H1 (cell line): ENCODE data around the gene AGER.

Source experiments
- EZH2 ChIP-seq: fragments of 200-600 bp; sonication (generic); IDR thresholded peaks from 2 replicates; pipeline ENCODE4 v1.7.1; 2012; ENCODE audit warnings: low read depth, mild to moderate bottlenecking, moderate library complexity, low read length, inconsistent platforms; ENCODE audit not compliant: severe bottlenecking
- MAFK ChIP-seq: IDR thresholded peaks from 2 replicates; pipeline ENCODE4 v1.6.1; 2012; ENCODE audit warnings: low read depth, mild to moderate bottlenecking, improper control_type of control experiment, low read length
- PHF8 ChIP-seq: fragments of 200-600 bp; sonication (generic); conservative IDR thresholded peaks from 2 replicates; pipeline ENCODE4 v1.7.1; 2012; ENCODE audit warnings: low read depth, mild to moderate bottlenecking, inconsistent platforms, low read length, moderate library complexity
- RAD21 ChIP-seq, 2 experiments: IDR thresholded peaks in 1 of 2; conservative IDR thresholded peaks in 1 of 2; 2 replicates each; pipeline ENCODE4 v1.6.1; 2011; ENCODE audit warnings: low read depth in 2 of 2, low read length in 2 of 2, improper control_type of control experiment in 1 of 2, inconsistent platforms in 1 of 2, mild to moderate bottlenecking in 1 of 2, moderate library complexity in 1 of 2
- TAF1 ChIP-seq: IDR thresholded peaks from 2 replicates; pipeline ENCODE4 v1.6.1; 2011; ENCODE audit warnings: mild to moderate bottlenecking, low read depth, low read length
- ZNF274 ChIP-seq: IDR thresholded peaks from 2 replicates; pipeline ENCODE4 v1.7.0; 2012; ENCODE audit warnings: low read length, borderline replicate concordance; ENCODE audit errors: extremely low read depth
- TF ChIP-seq, protein P1 (sequence below), 3 experiments: IDR thresholded peaks; 1 replicate in 2 of 3; 2 replicates in 1 of 3; pipeline versions ENCODE4 v1.5.1 to v1.6.1; 2011; ENCODE audit warnings: low read length in 3 of 3, mild to moderate bottlenecking in 3 of 3, inconsistent platforms in 2 of 3, low read depth in 1 of 3, moderate library complexity in 1 of 3; ENCODE audit not compliant: insufficient read depth in 1 of 3; ENCODE audit errors: control extremely low read depth in 1 of 3

DNA sequence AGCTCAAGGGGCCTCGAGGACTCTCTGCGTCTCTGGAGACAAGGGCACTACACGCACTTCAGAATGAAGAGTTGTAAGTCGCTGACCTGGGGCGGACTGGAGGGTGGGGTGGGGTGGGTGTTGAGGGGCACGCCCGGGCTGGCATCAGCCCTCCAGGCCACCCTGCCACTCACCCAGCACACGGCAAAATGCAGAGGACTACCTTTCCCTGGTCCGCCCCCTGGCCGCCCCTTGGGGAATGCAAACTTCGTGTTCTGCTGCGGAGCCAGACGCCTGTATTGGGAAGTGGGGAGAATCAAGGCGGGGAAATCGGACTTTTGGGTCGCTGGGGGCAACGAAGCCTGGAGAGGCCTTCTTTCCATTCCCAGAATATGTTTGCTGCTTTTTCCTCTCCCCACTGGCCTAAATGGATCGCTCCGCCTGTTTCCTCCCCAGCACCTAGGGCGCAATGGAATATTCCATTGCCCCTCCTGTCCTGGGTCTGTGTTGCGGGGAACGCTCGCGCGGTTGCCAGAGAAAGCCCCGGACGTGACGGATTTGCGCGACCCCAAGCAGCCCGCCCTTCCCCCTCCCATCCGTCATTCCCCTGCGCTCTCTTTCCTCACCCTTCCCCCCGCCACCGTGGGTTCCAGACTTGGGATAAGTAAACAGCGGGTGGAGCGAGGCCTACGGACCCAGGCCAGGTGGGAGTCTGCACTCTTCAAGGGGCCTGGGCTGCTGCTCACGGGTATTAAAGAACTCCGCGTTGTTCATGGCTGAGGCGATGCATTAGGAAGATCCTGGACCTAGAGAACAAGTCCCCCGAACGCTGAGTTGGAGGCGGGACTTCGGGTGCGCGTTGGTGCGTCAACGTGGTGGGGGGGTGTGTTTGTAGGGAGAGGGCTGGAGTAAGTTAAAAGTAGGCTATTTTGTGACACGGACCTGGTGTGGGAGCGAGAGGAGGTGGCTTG, 30.2 kb downstream of the AGER start, which contains the start of gene PPT2:
- TF ChIP-seq, protein P1, sequence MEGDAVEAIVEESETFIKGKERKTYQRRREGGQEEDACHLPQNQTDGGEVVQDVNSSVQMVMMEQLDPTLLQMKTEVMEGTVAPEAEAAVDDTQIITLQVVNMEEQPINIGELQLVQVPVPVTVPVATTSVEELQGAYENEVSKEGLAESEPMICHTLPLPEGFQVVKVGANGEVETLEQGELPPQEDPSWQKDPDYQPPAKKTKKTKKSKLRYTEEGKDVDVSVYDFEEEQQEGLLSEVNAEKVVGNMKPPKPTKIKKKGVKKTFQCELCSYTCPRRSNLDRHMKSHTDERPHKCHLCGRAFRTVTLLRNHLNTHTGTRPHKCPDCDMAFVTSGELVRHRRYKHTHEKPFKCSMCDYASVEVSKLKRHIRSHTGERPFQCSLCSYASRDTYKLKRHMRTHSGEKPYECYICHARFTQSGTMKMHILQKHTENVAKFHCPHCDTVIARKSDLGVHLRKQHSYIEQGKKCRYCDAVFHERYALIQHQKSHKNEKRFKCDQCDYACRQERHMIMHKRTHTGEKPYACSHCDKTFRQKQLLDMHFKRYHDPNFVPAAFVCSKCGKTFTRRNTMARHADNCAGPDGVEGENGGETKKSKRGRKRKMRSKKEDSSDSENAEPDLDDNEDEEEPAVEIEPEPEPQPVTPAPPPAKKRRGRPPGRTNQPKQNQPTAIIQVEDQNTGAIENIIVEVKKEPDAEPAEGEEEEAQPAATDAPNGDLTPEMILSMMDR (IDR thresholded peaks at IDR 0.05; ENCODE audit: control extremely low read depth in 1 of 3, insufficient read depth in 1 of 3, low read depth in 1 of 3, low read length in 3 of 3): peak in 2 of 3 experiments; percentile 13 to 24; a peak in 3 of 4 replicates
- TF ChIP-seq PHF8 (peak; percentile 40; the same call in 1 of the 2 replicates), EZH2 (no peak), ZNF274 (no peak), TAF1 (peak; percentile 70; the same call in 1 of the 2 replicates), MAFK (no peak), RAD21 (IDR thresholded peaks at IDR 0.05 in 1 of 2, conservative IDR thresholded peaks at IDR 0.05 in 1 of 2; ENCODE audit: low read depth in 2 of 2, low read length in 2 of 2) (0 out of 4 replicates have a peak, but pooled peaks of 1 of the 2 experiments have one; percentile 9)
